GM21529 (cell line): ENCODE data around the gene GRIK3.

Source experiments
- ATAC-seq: cut with Tn5 transposase; IDR thresholded peaks from one replicate; pipeline ENCODE4 v1.9.1; 2021; ENCODE audit not compliant: unreplicated experiment

GRIK3 gene

DNA sequence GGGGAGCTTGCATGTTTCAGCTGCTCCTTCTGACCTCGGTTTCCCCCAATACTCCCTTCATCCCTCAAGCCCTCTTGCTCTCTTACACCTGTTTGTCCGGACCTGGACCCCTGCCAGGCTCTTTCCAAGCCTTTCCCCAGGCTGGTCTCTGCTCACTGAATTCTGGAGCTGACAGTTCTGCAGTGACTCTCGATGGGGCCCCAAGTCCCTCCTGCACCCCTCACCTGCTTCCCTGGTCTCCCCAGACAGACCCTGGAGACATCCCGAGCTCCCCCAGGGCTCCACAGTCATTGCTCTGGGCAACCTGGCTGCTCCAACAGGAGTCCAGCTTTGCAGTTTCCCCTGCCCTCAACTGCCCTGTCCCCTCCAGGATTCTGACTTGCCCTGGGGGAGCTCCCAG, 198.6 kb downstream of the GRIK3 start:
- no peak for ATAC-seq

DNA sequence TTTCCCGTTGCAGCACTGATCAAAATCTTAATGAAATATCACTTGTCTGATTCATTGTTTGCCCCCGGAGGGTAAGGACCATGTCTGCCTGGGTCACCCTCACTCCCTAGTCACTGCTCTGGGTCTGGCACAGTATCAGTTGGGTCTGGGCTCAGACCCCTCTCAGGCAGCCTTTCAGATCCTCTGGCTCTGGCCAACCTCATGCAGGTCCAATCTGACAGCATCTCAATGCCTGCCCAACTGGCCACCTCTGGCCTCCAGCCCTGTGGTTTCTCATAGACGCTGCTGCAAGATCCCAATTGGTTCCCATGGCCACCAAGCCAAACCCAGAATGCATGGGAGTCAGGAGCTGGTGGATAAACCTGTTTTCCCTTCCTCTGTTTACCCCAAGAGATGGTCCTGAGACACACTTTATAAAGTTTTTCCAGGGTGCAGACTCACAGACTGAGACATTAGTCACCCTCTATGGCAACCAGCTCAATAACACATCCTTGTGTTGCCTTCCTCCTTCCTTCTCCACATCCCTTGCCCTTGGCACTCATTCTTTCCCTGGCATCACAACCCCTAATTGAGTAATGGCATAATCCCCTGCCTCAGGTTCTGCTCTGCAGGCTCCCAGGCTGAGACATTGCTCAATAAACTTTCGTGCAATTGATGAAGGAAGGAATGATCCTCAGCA, 199.2 kb downstream of the GRIK3 start:
- no peak for ATAC-seq

DNA sequence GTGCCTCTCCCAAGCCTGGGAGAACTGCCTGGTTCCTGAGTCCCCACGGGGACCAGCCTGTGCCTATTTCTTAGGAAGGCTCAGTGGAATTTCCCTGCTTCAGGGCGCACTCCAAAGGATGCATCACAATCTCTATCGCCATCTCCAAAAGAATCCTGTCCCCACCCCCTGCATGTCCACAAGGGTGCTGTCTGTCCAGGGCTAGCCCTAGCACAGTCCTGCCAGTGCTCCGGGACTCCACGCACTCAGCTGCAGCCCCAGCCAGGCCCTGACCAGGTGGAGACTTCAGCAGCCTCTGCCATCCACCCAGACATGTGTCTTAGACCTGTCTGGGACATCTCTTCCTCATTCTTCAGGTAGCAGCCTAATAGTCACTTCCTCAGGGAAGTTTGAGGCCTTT, 199.7 kb downstream of the GRIK3 start:
- ATAC-seq = no peak

DNA sequence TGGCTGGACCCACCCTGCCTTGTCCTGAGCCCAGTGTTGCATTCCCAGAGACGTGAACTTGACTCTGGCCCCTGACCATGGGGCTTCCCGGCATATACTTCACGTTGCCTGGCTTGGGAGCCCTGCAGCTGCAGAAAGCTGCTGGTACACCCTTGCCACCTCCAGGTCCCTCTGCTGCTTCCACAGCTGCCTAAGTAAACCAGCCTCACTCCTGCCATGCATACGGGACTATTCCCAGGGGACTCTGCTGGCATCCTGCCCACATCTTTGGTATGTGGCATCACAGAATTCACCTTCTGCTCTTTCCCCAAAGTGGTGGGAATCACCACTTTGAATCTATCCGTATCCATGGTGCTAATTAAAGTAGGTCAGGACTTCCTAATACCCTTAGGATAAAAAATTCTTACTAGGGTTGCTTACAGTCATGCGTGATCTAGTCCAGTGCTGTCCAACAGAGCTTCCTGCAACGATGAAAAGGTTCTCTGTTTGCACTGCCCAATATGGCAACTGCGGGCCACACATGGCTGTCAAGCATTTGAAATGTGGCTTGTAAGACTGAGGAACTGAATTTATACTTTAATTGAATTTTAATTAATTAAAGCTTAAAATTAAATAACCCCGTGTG, 203.0 kb downstream of the GRIK3 start:
- no peak for ATAC-seq

DNA sequence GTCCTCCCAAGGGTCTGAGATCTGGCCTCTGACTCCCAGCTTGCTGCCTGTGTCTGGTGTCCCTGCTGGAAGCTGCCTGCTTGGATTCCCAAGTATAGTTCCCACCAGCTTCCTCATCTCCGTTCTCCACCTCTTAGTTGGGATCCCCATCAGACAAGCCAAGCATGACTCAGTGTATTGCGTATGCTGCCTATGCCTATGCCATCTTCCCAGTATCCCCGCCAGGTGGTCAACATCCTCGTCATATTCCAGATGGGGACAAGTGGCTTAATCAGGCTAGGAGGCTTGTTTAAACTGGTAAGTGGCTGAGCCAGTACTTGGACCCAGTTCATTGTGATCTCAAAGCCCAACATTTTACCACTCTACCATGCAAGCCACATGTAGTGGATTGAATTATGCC, 204.4 kb downstream of the GRIK3 start:
- no peak for ATAC-seq

DNA sequence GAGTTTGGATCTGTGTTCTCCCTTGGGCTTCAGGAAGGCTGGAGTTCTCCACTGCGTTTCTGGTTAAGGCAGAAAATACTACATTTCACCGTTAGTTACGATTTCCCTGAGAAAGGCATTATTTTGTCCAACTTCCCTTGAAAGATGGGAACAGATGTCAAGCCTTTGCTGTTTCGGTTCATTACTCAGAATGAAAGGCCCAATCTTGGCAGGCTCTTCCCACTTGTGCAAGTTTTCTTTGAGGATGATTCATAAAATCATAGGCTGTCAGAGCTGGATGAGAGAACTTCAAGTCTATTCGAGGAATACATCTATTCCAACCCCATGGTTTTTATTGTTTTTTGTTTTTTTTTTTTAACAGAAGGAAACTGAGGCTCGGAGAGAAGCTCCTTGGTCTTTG, 205.2 kb downstream of the GRIK3 start:
- ATAC-seq = no peak

DNA sequence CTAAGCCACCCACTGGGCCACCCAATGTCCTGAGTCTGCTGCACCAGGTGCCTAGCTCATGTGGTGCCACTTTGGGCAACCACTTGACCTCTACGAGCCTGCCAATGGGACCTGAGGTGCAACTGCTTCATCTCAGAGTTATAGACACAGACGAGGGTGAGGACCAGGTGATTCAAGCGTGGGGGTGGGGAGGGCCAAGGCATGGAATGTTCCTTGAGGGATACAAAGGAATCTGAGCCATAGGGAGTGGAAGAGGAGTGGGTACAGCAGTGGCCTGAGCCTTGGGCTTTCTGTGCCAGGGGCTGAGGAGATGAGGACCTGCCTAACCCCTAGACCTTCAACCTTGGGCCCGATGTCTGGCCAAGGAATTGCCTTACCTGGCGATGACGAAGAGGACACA, 209.1 kb downstream of the GRIK3 start:
- ATAC-seq = no peak

DNA sequence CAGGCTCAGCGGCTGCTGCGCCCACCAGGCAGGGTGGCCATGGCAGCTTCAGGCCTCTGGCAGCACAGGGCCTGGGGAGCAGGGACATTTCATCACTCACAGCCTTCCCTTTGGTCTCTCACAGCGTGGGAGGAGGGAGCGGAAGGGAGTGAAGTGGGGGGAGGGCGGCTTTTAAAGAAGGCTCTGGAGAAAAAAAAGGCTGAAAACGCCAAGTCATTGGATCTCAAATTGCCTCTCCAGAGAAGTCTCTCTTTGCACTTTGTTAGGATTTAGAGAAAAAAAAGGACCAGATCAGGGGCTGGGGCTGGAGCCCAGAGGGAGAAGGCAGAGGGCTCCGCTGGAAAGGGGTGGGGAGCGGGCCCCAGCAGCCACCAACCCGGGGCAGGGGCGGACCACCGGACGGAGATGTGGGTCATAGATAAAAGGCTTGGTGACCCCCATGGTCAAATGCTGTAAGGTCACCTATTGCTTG, 209.9 kb downstream of the GRIK3 start:
- ATAC-seq = no peak

DNA sequence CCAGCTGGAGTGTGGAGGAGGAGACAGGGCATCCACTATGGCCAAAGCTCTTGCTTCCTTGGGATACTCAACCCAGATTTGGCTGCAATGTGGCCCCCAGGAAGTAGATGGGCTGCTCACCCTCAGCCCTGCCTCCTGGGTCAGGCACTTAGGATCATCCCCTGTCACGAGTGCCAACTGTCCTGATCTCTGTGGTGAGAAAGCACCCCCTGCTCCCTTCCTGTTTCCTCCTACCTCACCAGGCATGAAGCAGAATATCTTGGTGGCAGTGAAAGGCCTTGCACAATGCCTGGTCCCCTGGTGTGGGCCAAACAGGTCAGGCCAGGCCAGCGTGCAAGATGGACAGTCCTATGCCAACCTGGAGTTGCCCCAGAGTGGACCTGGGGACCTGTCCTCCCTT, 211.7 kb downstream of the GRIK3 start:
- ATAC-seq = no peak

DNA sequence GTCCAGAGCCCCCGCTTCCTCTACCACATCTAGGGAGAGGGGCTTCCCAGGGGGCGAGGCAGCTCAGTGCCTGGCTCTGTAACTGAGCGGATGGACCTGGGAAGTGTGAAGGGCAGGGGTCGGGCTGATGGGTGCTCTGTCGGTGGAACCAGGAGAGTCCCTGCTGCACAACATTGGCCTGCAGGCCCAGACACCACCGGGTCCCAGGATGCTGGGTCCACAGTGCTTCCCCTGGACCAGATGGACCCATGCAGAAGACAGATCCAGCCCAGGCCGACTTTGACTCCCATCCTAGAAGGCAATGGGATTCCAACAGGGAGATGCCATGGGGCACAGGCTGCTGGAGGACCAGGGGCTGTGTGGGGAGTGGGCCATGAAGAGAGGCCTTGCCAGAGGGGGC, 212.9 kb downstream of the GRIK3 start:
- ATAC-seq = no peak

DNA sequence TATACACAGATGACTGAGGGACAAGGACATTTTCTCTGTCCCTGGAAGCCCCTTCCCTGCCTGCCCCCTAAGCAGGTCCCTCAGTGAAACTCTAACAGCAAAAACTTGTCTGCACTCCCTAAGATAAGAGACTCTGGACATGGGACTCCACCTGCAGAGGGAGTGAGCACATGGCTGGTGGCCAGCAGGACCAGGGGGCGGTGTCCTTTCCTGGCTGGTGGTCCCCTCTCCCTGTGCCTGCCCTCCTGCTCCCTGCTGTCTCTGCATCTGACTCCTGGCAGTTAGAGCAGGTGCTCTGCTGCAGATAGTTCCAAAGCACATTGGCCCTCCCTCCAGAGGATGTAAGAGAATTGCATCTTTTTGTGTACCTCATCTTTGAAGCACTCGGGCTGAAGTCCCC, 215.5 kb downstream of the GRIK3 start:
- ATAC-seq = no peak

DNA sequence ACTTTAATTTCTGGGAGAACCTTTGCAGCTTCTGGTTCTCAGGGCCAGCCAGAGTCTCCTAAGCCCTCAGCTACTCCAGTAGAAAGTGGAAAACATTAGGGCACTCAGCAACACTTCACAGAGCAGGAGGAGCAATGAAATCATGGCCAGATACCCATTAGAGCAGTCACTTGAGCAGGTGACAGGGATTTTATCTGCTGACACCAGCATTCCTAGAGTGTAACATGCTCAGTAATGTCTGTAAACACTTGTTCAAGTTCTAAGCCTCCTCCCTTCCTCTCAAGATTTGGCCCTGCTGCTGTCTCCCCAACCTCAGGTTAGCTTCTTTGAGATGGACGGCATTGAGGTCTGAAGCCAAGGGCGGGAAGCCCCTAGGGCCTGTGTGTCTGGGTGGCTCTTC, 218.0 kb downstream of the GRIK3 start:
- no peak for ATAC-seq

DNA sequence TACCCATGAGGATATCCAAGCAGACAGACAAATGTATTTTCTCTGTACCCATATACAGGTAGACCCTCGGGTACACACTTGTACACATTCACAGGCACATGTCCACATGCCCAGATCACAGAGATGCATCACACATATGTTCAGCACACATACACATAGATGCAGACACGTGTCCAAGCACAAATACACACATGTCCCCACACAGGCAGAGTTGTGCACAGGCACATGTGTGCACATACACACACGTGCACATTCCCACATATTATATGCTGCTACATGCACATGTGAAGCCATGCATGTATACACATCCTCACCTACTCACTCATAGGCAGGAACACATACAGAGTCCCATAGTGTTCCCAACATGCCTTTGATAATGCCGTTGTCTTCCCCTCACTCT, 219.5 kb downstream of the GRIK3 start:
- ATAC-seq = no peak

DNA sequence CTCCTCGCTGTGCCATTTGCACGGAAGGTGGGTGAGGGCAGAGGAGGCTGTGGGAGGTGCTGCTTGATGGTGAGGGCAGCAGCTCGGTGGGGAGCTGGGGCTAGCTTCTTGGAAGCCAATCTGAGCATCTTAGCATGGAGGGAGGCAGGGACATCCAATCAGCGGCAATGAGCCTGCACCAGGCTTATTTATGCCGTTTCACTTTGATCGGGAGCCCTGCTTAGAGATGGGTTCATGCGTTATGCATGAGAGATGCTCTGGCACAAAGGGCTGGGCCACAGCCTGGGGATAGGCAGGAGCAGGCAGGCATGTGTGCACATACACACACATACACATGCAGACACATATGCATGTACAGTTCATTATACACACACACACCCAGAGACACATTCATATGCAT, 220.2 kb downstream of the GRIK3 start:
- no peak for ATAC-seq

DNA sequence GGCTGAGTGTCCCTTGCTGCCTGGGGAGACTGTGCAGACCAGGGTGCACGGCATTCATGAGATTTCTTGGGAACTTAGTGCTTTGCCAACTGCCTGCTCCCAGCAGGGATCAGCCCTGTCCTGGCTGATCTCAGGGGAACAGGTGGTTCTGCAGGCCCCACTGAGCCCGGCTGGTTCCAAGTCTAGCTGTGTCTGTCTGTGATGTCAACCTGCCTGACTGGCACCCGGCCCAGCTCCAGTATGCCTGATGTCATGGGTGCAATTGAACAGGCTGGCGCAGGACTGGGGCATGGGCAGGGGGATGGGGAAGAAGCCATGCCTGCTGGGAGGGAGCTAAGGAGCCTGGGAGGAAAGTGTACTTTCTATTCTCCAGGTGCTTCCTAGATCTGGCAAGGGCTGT, 227.1 kb downstream of the GRIK3 start:
- no peak for ATAC-seq

DNA sequence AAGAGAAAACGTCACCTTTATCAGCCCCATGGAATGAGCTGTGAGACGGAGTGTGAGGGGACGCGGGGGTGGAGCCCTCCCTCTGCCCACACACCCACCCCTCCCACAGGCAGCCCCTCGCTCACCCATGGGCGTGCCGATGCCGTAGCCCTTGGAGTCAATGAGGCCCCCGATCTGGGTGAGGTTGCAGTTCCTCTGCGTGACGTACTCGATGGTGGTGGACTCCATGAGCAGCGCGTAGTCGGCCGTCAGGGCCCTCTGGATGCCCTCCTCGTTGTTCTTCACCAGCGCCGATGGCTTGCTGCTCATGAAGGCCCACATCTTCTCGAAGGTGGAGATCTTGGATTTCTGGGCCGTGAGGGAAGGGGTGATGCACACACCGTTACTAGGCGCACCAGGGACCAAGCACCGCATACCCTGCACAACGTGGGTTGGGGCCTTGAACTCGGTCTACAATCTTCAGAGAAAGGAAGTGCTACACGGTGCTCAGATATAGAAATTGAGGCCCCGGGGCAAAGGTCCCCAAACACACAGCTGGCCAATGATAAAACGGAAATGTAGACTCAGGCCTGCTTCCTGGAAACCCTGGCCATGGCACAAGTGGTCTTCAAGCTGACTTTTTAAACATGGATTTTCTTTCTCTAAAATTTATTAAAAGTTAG, 228.2 kb downstream of the GRIK3 start:
- ATAC-seq = no peak

DNA sequence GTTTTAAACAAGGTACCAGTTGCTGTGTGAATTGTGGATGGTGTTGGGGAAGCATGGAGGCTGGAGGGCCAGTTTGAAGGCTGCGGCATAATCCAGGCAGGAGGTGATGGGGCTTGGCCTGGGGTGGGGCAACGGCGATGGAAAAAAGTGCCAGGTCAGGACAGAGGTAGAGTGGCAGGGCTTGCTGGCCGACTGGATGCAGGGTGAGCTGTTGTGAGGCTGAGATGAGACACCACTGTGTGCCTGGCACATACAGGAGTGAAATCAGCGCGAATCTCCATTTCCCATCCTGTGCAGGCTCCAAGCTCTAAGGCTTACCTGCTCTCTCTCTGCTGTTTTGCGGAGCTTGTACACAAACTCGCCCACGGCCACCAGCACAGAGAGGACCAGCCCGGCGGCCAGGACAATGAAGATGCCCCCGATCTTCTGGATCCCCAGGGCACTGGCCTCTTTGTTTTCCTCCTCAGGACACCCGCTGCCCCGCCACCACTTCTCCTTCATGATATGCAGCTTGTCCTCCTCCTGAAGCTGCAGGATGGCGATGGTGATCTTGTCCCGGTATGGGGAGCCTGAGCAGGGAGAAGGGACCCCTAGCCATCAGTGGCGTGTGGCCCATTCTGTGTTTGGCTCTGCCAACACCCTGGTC, 229.5 kb downstream of the GRIK3 start:
- ATAC-seq = no peak

DNA sequence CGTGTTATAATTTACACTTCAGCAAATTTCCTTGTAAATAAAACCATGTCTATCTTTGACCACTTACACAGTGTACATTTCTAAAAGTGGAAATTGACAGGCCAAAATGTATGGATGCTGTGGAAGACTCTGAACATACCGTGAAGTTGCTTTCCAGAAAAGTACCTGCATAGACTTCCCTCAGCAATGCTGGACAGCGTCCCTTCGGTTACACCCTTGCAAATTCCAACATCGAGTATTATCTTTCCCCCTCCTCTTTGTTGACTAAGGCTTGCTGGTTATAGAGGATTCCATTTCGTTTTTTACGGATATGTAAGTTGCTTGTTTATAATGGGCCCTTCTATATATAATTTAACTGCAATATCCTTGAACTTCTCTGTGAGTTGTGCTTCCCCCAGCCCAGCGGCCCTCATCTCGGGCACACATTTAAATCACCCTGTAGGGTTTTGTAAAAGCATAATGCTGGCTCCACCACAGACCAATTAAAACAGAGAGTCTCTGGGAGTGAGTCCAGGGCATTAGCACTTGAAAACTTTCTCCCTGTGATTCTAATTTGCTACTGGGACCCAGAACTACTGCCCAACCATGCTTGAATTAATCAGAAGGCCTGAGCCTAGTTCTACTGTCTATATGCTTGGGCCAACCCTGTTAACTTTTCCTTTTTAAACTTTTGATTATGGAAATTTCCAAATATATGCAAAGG, 230.3 kb downstream of the GRIK3 start:
- no peak for ATAC-seq

DNA sequence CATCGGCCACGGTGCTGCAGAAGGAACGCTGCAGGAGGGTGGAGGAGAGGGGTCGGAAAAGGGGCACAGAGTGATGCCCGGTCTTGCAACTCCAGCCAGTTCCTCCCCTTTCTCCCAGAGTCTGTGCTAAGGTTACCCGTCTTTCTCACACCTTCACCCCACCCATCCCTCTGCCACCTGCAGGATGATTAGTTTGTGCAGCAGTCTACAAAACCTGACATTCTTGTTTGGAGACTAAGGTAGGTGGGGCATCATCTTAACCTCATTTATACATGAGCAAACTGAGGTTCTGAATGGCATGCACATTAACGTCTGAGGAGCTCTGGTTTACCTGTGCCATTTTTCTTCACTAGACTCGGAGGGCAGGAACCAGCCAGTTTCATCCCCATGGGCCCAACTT, 232.3 kb downstream of the GRIK3 start:
- no peak for ATAC-seq

DNA sequence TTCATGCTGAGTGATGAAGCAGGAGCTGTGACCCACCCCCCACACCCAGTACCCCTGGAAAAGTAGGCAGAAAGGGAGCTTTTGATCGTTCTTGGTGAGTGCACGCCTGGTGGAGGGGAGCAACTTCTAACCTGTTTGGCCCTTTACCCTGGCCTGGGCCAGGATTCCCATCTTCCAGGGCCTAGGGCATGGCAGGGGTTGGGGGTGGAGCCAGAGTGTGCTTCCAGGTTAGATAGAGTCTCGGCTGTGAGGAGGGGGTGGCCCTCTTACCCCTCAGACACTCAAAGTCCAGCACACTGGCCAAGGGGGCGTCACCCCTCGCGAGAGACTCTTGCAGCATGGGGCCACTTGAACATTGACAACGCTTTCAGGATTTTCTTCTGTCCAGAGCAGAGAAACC, 236.6 kb downstream of the GRIK3 start:
- no peak for ATAC-seq

DNA sequence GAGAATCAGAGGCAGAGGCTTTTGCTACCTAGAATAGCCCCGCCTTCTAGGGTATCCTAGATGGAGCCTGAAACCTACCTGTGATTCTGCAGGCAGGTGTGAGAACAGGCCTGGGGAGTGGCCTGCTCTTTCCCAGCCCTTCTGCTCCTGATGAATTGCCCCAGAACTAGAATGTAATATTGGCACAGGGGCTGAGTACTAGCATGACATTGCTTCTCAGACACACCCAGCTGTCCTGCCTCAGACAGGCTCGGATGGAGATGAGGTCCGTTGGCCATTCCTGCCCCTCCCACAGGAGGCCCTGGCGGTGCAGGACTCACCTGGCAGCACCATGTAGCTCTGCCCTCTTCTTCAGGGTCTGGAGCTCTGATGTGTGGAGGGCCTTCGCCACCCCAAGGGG, 237.6 kb downstream of the GRIK3 start:
- ATAC-seq = no peak
